ENCODE results near the gene MYO3B.

The MYO3B gene

DNA sequence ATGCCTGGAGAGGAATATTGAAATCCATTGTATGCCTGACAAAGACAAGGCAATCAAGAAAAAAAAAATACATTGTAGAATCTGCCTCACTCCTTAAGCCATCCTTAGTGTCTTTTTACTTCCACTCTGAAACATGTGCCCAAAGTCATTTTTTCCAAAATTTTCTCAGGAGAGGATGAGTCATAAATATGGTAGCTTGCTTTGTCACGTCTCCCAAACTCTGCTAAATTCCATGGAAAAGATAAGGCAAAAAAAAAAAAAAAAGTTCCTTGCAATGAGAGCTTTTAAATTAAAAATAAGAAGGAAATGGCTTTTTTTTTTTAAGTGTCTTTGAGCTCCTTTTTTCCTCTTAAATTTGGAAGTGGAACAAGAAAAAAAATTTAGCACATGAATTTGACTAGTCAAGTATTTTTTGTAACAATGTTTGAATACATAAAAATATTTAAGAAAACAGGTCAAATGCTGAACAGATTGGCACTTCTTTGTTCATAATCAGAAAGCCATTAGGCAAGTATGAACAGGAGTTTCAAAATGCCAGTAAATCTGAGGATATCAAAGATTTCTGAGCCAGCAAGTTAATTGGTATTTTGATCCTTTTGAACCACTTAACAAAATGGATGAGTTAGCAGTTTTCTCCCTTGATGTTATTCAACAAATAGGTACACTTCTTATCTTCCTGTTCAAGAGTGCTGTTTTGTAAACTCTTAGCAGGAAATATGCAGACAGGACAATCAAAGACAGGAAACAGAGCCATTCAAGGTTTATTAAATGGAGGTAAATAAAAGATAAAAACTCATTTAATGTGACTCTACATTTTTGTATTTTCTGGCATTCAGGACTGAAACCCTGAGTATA is 289.8 kb downstream of the MYO3B start:
- TF ChIP-seq EP300 (IDR thresholded peaks at IDR 0.05; ENCODE audit: borderline replicate concordance) (no peak), TEAD4 (IDR thresholded peaks at IDR 0.05) (no peak), ZBTB7A (IDR thresholded peaks at IDR 0.05; ENCODE audit: low read depth) (no peak), EGR1 (IDR thresholded peaks at IDR 0.05) (no peak), NFIC (IDR thresholded peaks at IDR 0.05) (no peak), TCF12 (IDR thresholded peaks at IDR 0.05; ENCODE audit: low read depth) (no peak), YY1 (IDR thresholded peaks at IDR 0.05; ENCODE audit: low read depth) (no peak), CREB1 (IDR thresholded peaks at IDR 0.05; ENCODE audit: low read depth) (no peak)
- TF ChIP-seq, protein P1, sequence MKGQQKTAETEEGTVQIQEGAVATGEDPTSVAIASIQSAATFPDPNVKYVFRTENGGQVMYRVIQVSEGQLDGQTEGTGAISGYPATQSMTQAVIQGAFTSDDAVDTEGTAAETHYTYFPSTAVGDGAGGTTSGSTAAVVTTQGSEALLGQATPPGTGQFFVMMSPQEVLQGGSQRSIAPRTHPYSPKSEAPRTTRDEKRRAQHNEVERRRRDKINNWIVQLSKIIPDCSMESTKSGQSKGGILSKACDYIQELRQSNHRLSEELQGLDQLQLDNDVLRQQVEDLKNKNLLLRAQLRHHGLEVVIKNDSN (IDR thresholded peaks at IDR 0.05), result no peak

DNA sequence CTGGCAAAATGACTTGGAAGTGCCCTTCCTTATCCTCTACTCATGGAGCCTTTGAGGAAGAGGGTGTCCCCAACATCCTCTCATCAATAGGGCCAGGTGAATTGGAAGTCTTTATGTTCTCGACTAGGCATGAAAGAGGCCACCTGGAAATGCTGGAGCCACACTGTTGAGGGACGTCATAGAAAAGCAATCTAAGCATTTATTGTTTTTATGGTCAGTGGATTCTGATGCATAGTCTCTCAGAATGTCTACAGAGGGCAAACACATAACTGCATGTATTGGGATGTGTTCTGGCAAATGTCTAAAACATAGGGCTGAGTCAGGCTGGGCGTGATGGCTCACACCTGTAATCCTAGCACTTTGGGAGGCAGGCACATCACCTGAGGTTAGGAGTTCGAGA is 290.6 kb downstream of the MYO3B start:
- no peak for TF ChIP-seq EGR1 (IDR thresholded peaks at IDR 0.05)
- no peak for TF ChIP-seq TEAD4 (IDR thresholded peaks at IDR 0.05)
- no peak for TF ChIP-seq CREB1 (IDR thresholded peaks at IDR 0.05; ENCODE audit: low read depth)

DNA sequence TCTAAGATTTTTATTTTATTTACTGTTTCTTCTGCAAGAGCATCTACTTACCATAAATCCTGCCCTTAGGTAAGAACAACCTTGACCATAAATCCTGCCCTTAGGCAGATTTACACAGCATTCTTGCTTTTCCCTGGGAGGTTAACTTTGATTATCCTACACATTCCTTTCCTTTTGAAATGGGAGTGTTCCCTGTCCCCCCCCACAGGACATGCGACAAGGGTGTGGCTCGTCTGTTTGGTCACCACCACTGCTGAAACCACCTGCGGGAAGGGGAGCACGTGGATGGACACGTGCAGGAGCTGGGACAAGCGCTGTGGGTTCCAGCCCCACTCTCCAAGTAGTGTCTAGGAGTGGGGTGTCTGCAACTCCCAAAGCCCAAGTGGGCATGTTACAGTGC is 297.9 kb downstream of the MYO3B start:
- TF ChIP-seq EP300 (IDR thresholded peaks at IDR 0.05; ENCODE audit: borderline replicate concordance) (no peak), RAD21 (IDR thresholded peaks at IDR 0.05; ENCODE audit: low read depth) (no peak), YY1 (IDR thresholded peaks at IDR 0.05; ENCODE audit: low read depth) (no peak), TEAD4 (IDR thresholded peaks at IDR 0.05) (no peak), CEBPB (IDR thresholded peaks at IDR 0.05) (no peak), ZBTB7A (IDR thresholded peaks at IDR 0.05; ENCODE audit: low read depth) (no peak), EGR1 (IDR thresholded peaks at IDR 0.05) (no peak), TAF1 (IDR thresholded peaks at IDR 0.05; ENCODE audit: low read depth) (no peak)
- TF ChIP-seq, protein P2, sequence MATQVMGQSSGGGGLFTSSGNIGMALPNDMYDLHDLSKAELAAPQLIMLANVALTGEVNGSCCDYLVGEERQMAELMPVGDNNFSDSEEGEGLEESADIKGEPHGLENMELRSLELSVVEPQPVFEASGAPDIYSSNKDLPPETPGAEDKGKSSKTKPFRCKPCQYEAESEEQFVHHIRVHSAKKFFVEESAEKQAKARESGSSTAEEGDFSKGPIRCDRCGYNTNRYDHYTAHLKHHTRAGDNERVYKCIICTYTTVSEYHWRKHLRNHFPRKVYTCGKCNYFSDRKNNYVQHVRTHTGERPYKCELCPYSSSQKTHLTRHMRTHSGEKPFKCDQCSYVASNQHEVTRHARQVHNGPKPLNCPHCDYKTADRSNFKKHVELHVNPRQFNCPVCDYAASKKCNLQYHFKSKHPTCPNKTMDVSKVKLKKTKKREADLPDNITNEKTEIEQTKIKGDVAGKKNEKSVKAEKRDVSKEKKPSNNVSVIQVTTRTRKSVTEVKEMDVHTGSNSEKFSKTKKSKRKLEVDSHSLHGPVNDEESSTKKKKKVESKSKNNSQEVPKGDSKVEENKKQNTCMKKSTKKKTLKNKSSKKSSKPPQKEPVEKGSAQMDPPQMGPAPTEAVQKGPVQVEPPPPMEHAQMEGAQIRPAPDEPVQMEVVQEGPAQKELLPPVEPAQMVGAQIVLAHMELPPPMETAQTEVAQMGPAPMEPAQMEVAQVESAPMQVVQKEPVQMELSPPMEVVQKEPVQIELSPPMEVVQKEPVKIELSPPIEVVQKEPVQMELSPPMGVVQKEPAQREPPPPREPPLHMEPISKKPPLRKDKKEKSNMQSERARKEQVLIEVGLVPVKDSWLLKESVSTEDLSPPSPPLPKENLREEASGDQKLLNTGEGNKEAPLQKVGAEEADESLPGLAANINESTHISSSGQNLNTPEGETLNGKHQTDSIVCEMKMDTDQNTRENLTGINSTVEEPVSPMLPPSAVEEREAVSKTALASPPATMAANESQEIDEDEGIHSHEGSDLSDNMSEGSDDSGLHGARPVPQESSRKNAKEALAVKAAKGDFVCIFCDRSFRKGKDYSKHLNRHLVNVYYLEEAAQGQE (IDR thresholded peaks at IDR 0.05; ENCODE audit: low read depth), result no peak
- TF ChIP-seq, protein P3, sequence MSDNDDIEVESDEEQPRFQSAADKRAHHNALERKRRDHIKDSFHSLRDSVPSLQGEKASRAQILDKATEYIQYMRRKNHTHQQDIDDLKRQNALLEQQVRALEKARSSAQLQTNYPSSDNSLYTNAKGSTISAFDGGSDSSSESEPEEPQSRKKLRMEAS (IDR thresholded peaks at IDR 0.05), result no peak
- TF ChIP-seq, protein P1 (IDR thresholded peaks at IDR 0.05), result no peak

DNA sequence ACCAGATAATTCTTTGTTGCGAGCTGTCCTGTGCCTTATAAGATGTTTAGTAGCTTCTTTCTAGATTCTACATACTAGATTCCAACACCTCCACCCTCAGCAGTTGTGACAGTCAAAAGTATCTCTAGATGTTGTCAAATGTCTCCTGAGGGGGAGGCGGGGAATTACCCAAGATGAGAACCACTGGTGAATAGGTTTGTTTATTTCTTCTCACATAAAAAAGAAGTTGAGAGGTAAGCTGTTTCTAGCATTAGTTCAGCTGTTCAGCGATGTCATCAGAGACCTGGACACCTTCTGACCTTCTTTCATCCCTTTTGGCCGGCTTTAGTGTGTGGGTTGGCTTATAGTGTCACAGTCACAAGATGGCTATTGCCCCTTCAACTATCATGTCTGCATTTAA is 299.7 kb downstream of the MYO3B start:
- TF ChIP-seq, protein P3 (IDR thresholded peaks at IDR 0.05), result no peak
- TF ChIP-seq CREB1 (IDR thresholded peaks at IDR 0.05; ENCODE audit: low read depth) (no peak), EGR1 (IDR thresholded peaks at IDR 0.05) (no peak), RAD21 (IDR thresholded peaks at IDR 0.05; ENCODE audit: low read depth) (no peak), NFIC (IDR thresholded peaks at IDR 0.05) (no peak), TCF12 (IDR thresholded peaks at IDR 0.05; ENCODE audit: low read depth) (no peak), EP300 (IDR thresholded peaks at IDR 0.05; ENCODE audit: borderline replicate concordance) (no peak), YY1 (IDR thresholded peaks at IDR 0.05; ENCODE audit: low read depth) (no peak), TEAD4 (IDR thresholded peaks at IDR 0.05) (no peak), CEBPB (IDR thresholded peaks at IDR 0.05) (no peak), FOXM1 (IDR thresholded peaks at IDR 0.05; ENCODE audit: borderline replicate concordance, low read depth) (no peak), TAF1 (IDR thresholded peaks at IDR 0.05; ENCODE audit: low read depth) (no peak), ZBTB7A (IDR thresholded peaks at IDR 0.05; ENCODE audit: low read depth) (no peak)
- TF ChIP-seq, protein P1 (IDR thresholded peaks at IDR 0.05), result no peak
- TF ChIP-seq, protein P2 (IDR thresholded peaks at IDR 0.05; ENCODE audit: low read depth), result no peak

DNA sequence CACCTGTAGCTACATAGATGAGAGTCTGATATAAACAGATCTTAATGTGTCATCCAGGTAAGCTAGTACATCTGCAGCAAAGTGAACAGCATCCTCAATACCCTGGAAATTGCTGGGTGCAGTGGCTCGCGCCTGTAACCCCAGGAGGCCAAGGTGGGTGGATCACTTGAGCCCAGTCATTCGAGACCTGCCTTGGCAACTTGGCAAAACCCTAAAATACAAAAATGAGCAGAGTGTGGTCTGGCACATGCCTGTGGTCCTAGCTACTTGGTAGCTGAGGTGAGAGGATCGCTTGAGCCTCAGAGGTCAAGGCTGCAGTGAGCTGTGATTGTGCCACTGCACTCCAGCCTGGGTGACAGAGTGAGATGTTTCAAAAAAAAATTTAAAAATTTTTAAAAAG is 303.3 kb downstream of the MYO3B start:
- TF ChIP-seq, protein P1 (IDR thresholded peaks at IDR 0.05), result no peak
- TF ChIP-seq NFIC (IDR thresholded peaks at IDR 0.05), result peak; percentile 50
- TF ChIP-seq, protein P3 (IDR thresholded peaks at IDR 0.05), result 0 out of 2 replicates have a peak, but pooled peaks have one; percentile 14
- peak; percentile 22 for TF ChIP-seq TEAD4 (IDR thresholded peaks at IDR 0.05)
- no peak for TF ChIP-seq FOXM1 (IDR thresholded peaks at IDR 0.05; ENCODE audit: borderline replicate concordance, low read depth)
